GM12891 (cell line): ENCODE measurements around the gene GRIN2D.
A peak's percentile ranks its signal among the peaks of the same experiment; 100 is the strongest.

Source experiments
- DNase-seq: peaks from one replicate; pipeline ENCODE4 v3.0.0; 2011; ENCODE audit warnings: low spot score; ENCODE audit not compliant: insufficient read length
- FAIRE-seq: peaks from 2 replicates; lab custom pipeline; 2011; peaks lifted over from hg19 to GRCh38; lab: Jason Lieb, UNC
- PAX5 ChIP-seq: IDR thresholded peaks from 2 replicates; pipeline ENCODE4 v1.6.1; 2011; ENCODE audit warnings: low read length, moderate library complexity, mild to moderate bottlenecking; ENCODE audit not compliant: insufficient read depth, severe bottlenecking
- POLR2A ChIP-seq: IDR thresholded peaks from 2 replicates; pipeline ENCODE4 v1.6.1; 2011; ENCODE audit warnings: low read depth, low read length, control low read depth
- POLR2AphosphoS5 ChIP-seq: IDR thresholded peaks from 2 replicates; pipeline ENCODE4 v1.6.1; 2011; ENCODE audit warnings: low read depth, low read length, control low read depth
- POU2F2 ChIP-seq: IDR thresholded peaks from 2 replicates; pipeline ENCODE4 v1.6.1; 2011; ENCODE audit warnings: low read depth, mild to moderate bottlenecking, control low read depth, low read length, moderate library complexity
- SPI1 ChIP-seq: IDR thresholded peaks from 2 replicates; pipeline ENCODE4 v1.6.1; 2011; ENCODE audit warnings: low read depth, low read length, control low read depth
- TAF1 ChIP-seq: IDR thresholded peaks from 2 replicates; pipeline ENCODE4 v1.6.1; 2011; ENCODE audit warnings: low read depth, low read length, control low read depth

Gene GRIN2D

DNA sequence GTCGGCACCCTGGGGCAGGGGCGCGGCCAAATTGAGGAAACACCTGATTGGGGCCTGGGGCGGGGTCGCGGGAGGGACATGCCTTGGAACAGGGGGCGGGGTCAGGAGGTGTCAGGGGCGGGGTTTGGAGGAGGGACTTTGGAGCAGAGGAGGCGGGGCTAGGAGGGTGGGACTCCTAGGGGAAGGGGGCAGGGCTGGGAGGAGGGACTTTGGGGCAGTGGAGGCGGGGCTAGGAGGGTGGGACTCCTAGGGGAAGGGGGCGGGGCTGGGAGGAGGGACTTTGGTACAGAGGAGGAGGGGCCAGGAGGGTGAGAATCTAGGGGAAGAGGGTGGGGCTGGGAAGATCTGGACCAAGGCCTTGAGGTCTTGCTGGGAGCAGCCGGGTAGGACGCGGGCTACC lies 21.9 kb downstream of the GRIN2D start:
- DNase-seq (no peak), FAIRE-seq (no peak)
- TF ChIP-seq TAF1, result no peak
- no peak for TF ChIP-seq POU2F2
- no peak for TF ChIP-seq POLR2A
- no peak for TF ChIP-seq POLR2AphosphoS5
- TF ChIP-seq SPI1, result no peak
- no peak for TF ChIP-seq PAX5

GRCh38 chr19:48415806-48416221 lies 22.3 kb downstream of the GRIN2D start:
- TF ChIP-seq POLR2A (no peak), PAX5 (no peak), TAF1 (no peak), POLR2AphosphoS5 (no peak), SPI1 (no peak), POU2F2 (no peak)
- DNase-seq (no peak), FAIRE-seq (no peak)

DNA sequence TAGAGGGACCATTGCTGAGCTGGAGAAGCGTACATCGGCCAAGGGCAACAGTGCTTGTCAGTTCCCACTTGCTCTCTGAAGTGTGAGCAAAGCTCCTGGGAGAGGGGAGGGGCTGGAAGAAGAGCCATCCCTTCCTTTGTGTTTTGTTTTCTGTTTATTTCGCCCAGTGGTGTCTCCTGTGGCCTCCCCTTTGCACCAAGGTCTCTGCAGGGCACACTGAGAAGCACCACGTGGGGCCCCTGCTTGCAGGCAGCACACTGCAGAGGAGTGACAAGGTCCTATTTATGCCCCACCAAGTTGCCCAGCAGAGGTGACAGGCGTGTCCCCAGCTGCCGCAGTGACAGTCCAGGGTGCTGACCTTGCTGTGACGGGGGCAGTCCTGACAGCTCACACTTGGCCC lies 24.0 kb downstream of the GRIN2D start:
- TF ChIP-seq POLR2A (no peak), POU2F2 (no peak), TAF1 (no peak), PAX5 (no peak), SPI1 (no peak), POLR2AphosphoS5 (no peak)
- DNase-seq (no peak), FAIRE-seq (no peak)

GRCh38 chr19:48418317-48419064 lies 25.0 kb downstream of the GRIN2D start:
- DNase-seq (no peak), FAIRE-seq (peak; percentile 20)
- TF ChIP-seq SPI1 (no peak), POLR2A (no peak), POU2F2 (no peak), POLR2AphosphoS5 (no peak), TAF1 (no peak), PAX5 (no peak)

DNA sequence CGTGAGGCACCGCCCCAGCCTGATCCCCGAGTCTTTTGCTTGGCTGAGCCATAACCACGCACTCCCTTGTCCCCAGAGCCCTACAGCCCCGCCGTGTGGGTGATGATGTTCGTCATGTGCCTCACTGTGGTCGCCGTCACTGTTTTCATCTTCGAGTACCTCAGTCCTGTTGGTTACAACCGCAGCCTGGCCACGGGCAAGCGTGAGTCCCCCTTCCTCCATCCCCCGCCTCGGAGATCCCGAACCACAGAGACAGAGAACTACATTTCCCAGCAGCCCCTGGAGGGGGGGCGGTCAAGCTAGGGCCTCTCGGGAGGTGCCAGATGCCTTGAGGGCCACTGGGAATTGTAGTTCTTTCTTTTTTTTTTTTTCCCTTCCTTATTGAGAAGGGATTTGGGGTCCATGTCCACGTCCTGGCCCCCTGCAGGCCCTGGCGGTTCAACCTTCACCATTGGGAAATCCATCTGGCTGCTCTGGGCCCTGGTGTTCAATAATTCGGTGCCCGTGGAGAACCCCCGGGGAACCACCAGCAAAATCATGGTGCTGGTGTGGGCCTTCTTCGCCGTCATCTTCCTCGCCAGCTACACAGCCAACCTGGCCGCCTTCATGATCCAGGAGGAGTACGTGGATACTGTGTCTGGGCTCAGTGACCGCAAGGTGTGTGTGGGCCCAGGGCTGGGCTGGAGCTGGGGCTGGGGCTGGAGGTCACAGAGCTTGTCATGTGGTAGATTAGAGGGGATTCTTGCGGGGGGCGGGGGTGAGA lies 25.9 kb downstream of the GRIN2D start:
- FAIRE-seq (no peak), DNase-seq (no peak)
- TF ChIP-seq POU2F2 (no peak), POLR2A (no peak), POLR2AphosphoS5 (no peak), SPI1 (no peak), TAF1 (no peak), PAX5 (no peak)

GRCh38 chr19:48421548-48421947 lies 28.1 kb downstream of the GRIN2D start:
- FAIRE-seq (no peak), DNase-seq (no peak)

GRCh38 chr19:48424694-48425219 lies 31.3 kb downstream of the GRIN2D start:
- FAIRE-seq, result no peak
- TF ChIP-seq SPI1 (peak; percentile 88), TAF1 (no peak)
- DNase-seq, result no peak

More at GRCh38 chr19:48421548-48421947, 28.1 kb downstream of the GRIN2D start:
- TF ChIP-seq PAX5 (no peak), POU2F2 (no peak), SPI1 (no peak), TAF1 (no peak), POLR2AphosphoS5 (no peak), POLR2A (no peak)

DNA sequence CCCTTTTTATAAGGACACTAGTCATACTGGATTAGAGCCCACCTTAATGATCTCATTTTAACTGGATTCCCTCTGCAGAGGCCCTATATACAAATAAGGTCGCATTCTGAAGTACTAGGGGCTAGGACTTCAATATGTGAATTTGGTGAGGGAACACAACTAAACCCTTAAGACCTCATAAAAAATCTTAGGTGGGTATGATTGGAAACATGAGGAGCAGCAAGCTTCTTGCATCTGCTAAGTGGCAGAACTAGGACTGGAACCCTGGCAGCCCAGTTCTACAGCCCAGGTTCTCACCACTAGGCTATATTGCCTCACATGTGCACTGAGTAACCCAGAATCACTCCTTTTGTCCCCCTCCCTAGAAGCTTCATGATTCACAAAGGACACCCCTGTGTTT lies 35.2 kb downstream of the GRIN2D start:
- FAIRE-seq (no peak), DNase-seq (no peak)
- TF ChIP-seq SPI1, result no peak
- TF ChIP-seq POU2F2, result no peak
- TF ChIP-seq POLR2A, result no peak
- TF ChIP-seq PAX5, result no peak
- TF ChIP-seq POLR2AphosphoS5, result no peak
- no peak for TF ChIP-seq TAF1

- DNase-seq, result no peak
- TF ChIP-seq PAX5 (no peak), POU2F2 (no peak), POLR2AphosphoS5 (no peak), SPI1 (no peak), POLR2A (no peak), TAF1 (no peak)
- FAIRE-seq, result no peak
Measured at GRCh38 chr19:48433337-48433736, 39.9 kb downstream of the GRIN2D start.
